K562 (cell line): ENCODE data around the gene SLC38A1. TPM values are rescaled to one million over a fixed set of nuclear protein-coding genes. Genes with fewer than 3 reads are reported as not detected.

Source experiments
- CTCF ChIP-seq, 3 experiments: IDR thresholded peaks in 2 of 3; conservative IDR thresholded peaks in 1 of 3; 2 replicates each; pipeline ENCODE4 v1.5.1; 2011 to 2012; ENCODE audit warnings: low read length in 3 of 3, mild to moderate bottlenecking in 3 of 3, control low read depth in 2 of 3, improper control_type of control experiment in 1 of 3, inconsistent platforms in 1 of 3, low read depth in 1 of 3, mixed read lengths in 1 of 3, moderate library complexity in 1 of 3; ENCODE audit not compliant: insufficient read depth in 2 of 3
- FOSL1 ChIP-seq: fragments of 200-800 bp; sonication (Bioruptor generic); conservative IDR thresholded peaks from 2 replicates; pipeline ENCODE4 v1.6.1; 2016; ENCODE audit warnings: missing genetic modification characterization, missing compliant biosample characterization
- MECOM ChIP-seq: fragments of 250-450 bp; sonication (Bioruptor Pico); IDR thresholded peaks from 2 replicates; pipeline ENCODE4 v1.8.0; 2022; ENCODE audit warnings: inconsistent platforms
- NR2C2 ChIP-seq, 2 experiments: fragments of 200-800 bp in 1 of 2; sonication (Bioruptor generic) in 1 of 2; sonication (generic) in 1 of 2; formaldehyde crosslinking in 1 of 2; IDR thresholded peaks; 2 replicates each; pipeline versions ENCODE4 v1.6.1 to v1.8.0; 2016 to 2022; ENCODE audit warnings: mild to moderate bottlenecking in 1 of 2, missing compliant biosample characterization in 1 of 2, missing genetic modification characterization in 1 of 2, missing genetic modification reagents in 1 of 2
- POLR2A ChIP-seq: fragments of 450-650 bp; conservative IDR thresholded peaks from 2 replicates; pipeline ENCODE4 v1.6.1; 2016
- SNAPC5 ChIP-seq: fragments of 250-450 bp; sonication (Bioruptor Pico); IDR thresholded peaks from 2 replicates; pipeline ENCODE4 v1.8.0; 2021; ENCODE audit warnings: moderate library complexity, mild to moderate bottlenecking, inconsistent platforms
- SRF ChIP-seq, 2 experiments: fragments of 250-450, 450-650 bp in 1 of 2; sonication (Bioruptor Pico) in 1 of 2; sonication (generic) in 1 of 2; formaldehyde crosslinking; IDR thresholded peaks; 2 replicates each; pipeline versions ENCODE4 v1.5.0 to v1.5.1; 2020 to 2022; ENCODE audit warnings: mild to moderate bottlenecking in 1 of 2, missing genetic modification reagents in 1 of 2
- TAF15 ChIP-seq: fragments of 200-400 bp; formaldehyde crosslinking; IDR thresholded peaks from 2 replicates; pipeline ENCODE4 v1.6.1; 2017; ENCODE audit warnings: mild to moderate bottlenecking, low read depth, low read length, moderate library complexity
- TEAD2 ChIP-seq: fragments of 450-650 bp; IDR thresholded peaks from 2 replicates; pipeline ENCODE4 v1.6.1; 2016; ENCODE audit warnings: missing genetic modification characterization, control low read depth, missing compliant biosample characterization
- ZBTB40 ChIP-seq, 2 experiments: fragments of 450-650 bp in 1 of 2; sonication (generic) in 1 of 2; formaldehyde crosslinking in 1 of 2; IDR thresholded peaks; 2 replicates each; pipeline versions ENCODE4 v1.7.1 to v1.9.0; 2016 to 2022; ENCODE audit warnings: inconsistent platforms in 1 of 2, mild to moderate bottlenecking in 1 of 2, missing genetic modification reagents in 1 of 2
- ZNF165 ChIP-seq: fragments of 250-450 bp; sonication (Bioruptor Pico); IDR thresholded peaks from 2 replicates; pipeline ENCODE4 v1.4.0; 2020; ENCODE audit warnings: borderline replicate concordance
- ZNF224 ChIP-seq: sonication (generic); formaldehyde crosslinking; IDR thresholded peaks from 2 replicates; pipeline ENCODE4 v1.8.0; 2022; ENCODE audit warnings: mild to moderate bottlenecking, missing genetic modification reagents
- polyA plus RNA-seq, 8 experiments: library from polyadenylated mRNA; depleted of rRNA in 4 of 8; stranded (reverse) in 5 of 8; unstranded in 3 of 8; fragments of >200 nt; fragmentation: Nextera tagmentation in 2 of 8; fragmentation: Illumina TruSeq in 1 of 8; extraction: Ambion mirVana in 2 of 8; extraction: Trizol in 1 of 8; gene quantifications; 2 replicates each; pipeline versions ENCODE4 v1.2.1 to v1.2.3, GENCODE V29; 2011 to 2014; ENCODE audit warnings: inconsistent platforms in 1 of 8, missing spikeins in 1 of 8
- total RNA-seq, 7 experiments: library from RNA; depleted of rRNA in 6 of 7; stranded (reverse); fragments of >200 nt in 6 of 7; fragmentation: Illumina TruSeq in 2 of 7; extraction: Trizol in 2 of 7; gene quantifications; 2 replicates each; pipeline versions ENCODE4 v1.2.1 to v1.2.3, GENCODE V29; 2011 to 2021; ENCODE audit warnings: low replicate concordance in 1 of 7

The SLC38A1 gene
- total and polyA plus RNA-seq, 9 of the 15 experiments (the other 6 are each of a cell fraction or from before 2014, with no cell fraction given) = 51.9 to 112 (median 75.0) TPM

GRCh38 chr12:46268583-46269428, at the start of gene SLC38A1 (continued):
- TF ChIP-seq MECOM (CRISPR knock-in tag) = peak; percentile 76
- no peak for TF ChIP-seq ZNF165 (CRISPR knock-in tag)
- TF ChIP-seq ZBTB40 (IDR thresholded peaks at IDR 0.05) = 0 out of 2 replicates have a peak, but pooled peaks have one; percentile 39
- TF ChIP-seq ZBTB40 (CRISPR knock-in tag; IDR thresholded peaks at IDR 0.05) = no peak
- TF ChIP-seq ZNF224 = peak; percentile 85; the same call in 1 of the 2 replicates
- no peak for TF ChIP-seq TEAD2 (tag)
- TF ChIP-seq TAF15 = no peak
- TF ChIP-seq FOSL1 (tag) = peak; percentile 46; the same call in 1 of the 2 replicates
- no peak for TF ChIP-seq SNAPC5 (CRISPR knock-in tag)
- TF ChIP-seq NR2C2 (CRISPR knock-in tag; IDR thresholded peaks at IDR 0.05) = no peak; the same call in 1 of the 2 replicates
- TF ChIP-seq NR2C2 (tag; IDR thresholded peaks at IDR 0.05) = peak; percentile 83
- peak in 1 of 2 experiments; percentile 72; a peak in 1 of 4 replicates for TF ChIP-seq SRF (CRISPR knock-in tag; IDR thresholded peaks at IDR 0.05)
- TF ChIP-seq POLR2A = peak; percentile 88
- TF ChIP-seq CTCF (IDR thresholded peaks at IDR 0.05 in 2 of 3, conservative IDR thresholded peaks at IDR 0.05 in 1 of 3; ENCODE audit: insufficient read depth in 2 of 3, low read depth in 1 of 3, low read length in 3 of 3) = 0 out of 6 replicates have a peak, but pooled peaks of 2 of the 3 experiments have one; percentile 12 to 14
